ENCODE data around the gene STPG1. TPM values are rescaled to one million over a fixed set of nuclear protein-coding genes. Genes with fewer than 3 reads are reported as not detected.

Gene STPG1
- total RNA-seq, 1 donor from 2014 or later: 2.5 TPM

GRCh38 chr1:24343412-24344089 is 70.0 kb downstream of the STPG1 start:
- DNase-seq (ENCODE audit: low read depth): no peak

- DNase-seq (ENCODE audit: low read depth): no peak
Measured at GRCh38 chr1:24341260-24341659, 72.3 kb downstream of the STPG1 start.

GRCh38 chr1:24340770-24341169 is 72.8 kb downstream of the STPG1 start:
- no peak for DNase-seq (ENCODE audit: low read depth)

- no peak for DNase-seq (ENCODE audit: low read depth)
Measured at GRCh38 chr1:24339996-24340395, 73.6 kb downstream of the STPG1 start.

GRCh38 chr1:24338447-24338846 is 75.1 kb downstream of the STPG1 start:
- no peak for DNase-seq (ENCODE audit: low read depth)

GRCh38 chr1:24337455-24337854 is 76.1 kb downstream of the STPG1 start:
- DNase-seq (ENCODE audit: low read depth): no peak

- no peak for DNase-seq (ENCODE audit: low read depth)
Measured at GRCh38 chr1:24336075-24336474, 77.5 kb downstream of the STPG1 start.

- no peak for DNase-seq (ENCODE audit: low read depth)
Measured at GRCh38 chr1:24331961-24332673, 81.5 kb downstream of the STPG1 start.

GRCh38 chr1:24329797-24330543 is 83.6 kb downstream of the STPG1 start:
- DNase-seq (ENCODE audit: low read depth): no peak

- no peak for DNase-seq (ENCODE audit: low read depth)
Measured at GRCh38 chr1:24329331-24329730, 84.3 kb downstream of the STPG1 start.

- DNase-seq (ENCODE audit: low read depth): no peak
Measured at GRCh38 chr1:24327891-24328290, 85.7 kb downstream of the STPG1 start.

GRCh38 chr1:24327486-24327885 is 86.1 kb downstream of the STPG1 start:
- DNase-seq (ENCODE audit: low read depth): no peak

- no peak for DNase-seq (ENCODE audit: low read depth)
Measured at GRCh38 chr1:24325587-24326449, 87.8 kb downstream of the STPG1 start.

GRCh38 chr1:24324903-24325302 is 88.7 kb downstream of the STPG1 start:
- DNase-seq (ENCODE audit: low read depth): no peak

GRCh38 chr1:24323281-24323680 is 90.3 kb downstream of the STPG1 start:
- no peak for DNase-seq (ENCODE audit: low read depth)

GRCh38 chr1:24322470-24323177 is 91.0 kb downstream of the STPG1 start:
- no peak for DNase-seq (ENCODE audit: low read depth)

GRCh38 chr1:24321697-24322469 is 91.7 kb downstream of the STPG1 start:
- peak; percentile 86 for DNase-seq (ENCODE audit: low read depth)

GRCh38 chr1:24321126-24321525 is 92.5 kb downstream of the STPG1 start:
- DNase-seq (ENCODE audit: low read depth): peak; percentile 30

- no peak for DNase-seq (ENCODE audit: low read depth)
Measured at GRCh38 chr1:24319962-24320361, 93.6 kb downstream of the STPG1 start.

Measured in myocyte (in vitro differentiated cells).